ENCODE measurements around the gene GPSM3.

The GPSM3 gene

DNA sequence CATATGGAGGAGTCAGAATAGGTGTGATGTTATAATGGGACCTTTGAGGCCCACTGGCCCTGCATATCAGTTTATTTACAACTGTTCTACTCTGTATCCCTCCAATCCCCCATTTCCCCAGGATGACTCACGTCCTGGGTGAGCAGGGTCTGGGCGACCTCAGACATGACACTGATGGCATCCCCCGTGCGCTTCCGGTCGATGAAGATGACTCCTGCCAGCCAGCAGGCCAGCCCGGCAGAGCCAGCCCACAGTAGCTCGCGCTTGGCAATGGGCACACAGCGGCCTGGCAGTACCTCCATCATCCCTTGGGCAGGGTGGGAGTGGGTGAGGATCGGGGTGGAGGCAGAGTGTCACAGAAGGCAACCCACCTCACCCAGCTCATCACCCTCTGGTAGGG is 22.1 kb downstream of the GPSM3 start:
- no peak for FAIRE-seq

DNA sequence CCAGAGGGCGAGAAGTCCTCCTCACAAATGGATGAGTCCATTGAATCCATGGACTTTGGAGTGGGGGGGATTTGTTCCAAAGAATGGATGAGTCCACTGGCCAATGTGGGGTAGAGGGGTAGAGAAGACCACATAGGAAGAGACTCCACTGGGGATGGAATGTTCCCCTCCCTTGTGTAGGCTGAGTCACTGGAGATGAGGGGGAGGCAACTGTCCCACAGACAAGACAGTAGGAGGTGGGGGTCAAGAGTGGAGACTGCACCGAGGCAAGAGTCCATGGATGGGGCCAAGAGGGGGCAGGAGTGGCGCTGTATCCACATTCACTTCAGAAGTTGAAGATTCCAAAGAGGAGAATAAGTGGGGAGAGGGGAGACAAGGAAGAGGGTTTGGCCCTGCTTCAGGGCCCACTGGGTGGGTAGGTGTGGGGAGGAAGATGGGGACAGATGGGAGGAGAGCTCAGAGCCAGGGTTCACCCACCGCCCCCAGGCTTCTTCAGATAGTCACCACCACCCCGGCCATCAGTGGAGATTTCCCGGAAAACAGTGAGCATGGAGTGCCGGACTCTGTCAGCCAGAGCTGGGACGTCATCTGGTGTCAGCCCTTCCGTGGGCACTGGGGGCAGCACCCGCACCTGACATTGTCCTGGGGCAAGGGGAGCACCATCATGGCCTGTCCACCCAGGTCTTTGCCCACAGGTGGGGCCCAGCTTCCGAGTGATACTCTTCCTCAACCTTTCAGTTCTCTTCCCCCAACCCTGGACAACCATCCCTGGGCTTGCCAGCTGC is 23.4 kb downstream of the GPSM3 start:
- no peak for FAIRE-seq

DNA sequence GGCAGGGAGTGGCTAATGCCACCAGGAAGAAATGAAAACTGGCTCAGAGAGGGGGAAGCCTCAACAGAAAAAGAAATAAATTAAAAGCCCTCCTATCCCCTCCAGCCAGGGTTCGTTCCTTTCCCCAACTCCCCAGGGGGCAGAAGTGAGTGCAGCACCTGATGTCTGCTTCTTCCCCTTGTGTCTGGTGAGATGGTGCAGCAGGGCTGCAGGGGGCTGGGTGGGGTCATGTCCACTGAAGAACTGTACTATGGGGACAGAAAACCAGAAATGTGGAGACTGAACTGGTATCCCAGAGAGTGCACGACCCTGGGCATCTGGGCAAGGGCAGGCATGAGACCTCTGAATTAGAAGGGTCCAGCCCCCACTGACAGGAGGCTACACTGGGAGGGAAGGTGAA is 24.1 kb downstream of the GPSM3 start:
- FAIRE-seq, result no peak

DNA sequence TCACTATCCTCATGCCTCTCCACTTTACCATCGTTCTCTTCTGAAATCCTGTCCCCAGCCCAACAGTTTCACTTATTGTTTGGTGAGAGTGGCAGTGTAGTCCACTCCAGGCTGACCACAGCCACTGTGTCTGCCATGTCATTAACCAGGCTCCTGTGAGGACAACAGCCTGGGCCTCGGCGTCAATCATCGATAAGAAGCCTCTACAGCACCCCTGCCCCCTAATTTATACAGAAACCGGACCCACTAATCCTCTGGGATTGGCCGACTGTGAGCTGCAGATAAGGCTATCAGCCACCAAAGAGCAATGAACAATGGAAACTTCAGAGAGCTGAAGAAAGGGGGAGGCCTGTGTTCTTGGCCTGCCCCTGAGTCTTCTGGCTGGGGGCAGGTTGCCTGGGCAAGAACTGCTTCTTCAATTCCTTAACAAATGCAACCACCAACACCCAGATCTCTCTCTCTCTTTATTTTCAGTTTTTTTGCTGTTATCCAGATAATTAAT is 24.6 kb downstream of the GPSM3 start:
- FAIRE-seq, result no peak

DNA sequence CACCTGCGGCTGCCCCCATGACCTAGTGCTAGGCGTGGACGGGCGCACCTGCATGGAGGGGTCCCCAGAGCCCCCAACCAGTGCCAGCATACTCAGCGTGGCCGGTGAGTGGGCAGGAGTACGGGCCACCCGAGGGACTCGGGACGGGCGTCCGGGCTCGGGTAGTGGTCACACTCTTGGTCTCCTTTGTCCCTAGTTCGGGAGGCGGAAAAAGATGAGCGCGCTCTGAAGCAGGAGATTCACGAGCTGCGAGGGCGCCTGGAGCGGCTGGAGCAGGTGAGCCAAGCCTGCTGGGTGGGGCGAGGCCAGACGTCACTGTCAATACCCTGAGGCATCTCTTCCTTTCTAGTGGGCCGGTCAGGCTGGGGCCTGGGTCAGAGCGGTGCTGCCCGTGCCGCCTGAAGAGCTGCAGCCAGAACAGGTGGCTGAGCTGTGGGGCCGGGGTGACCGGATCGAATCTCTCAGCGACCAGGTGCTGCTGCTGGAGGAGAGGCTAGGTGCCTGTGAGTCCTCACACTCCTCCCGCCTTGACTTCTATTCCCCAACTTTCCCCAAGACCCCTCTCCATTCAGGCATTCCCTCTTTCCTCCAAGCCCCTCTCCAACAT is 25.2 kb downstream of the GPSM3 start:
- FAIRE-seq, result no peak

DNA sequence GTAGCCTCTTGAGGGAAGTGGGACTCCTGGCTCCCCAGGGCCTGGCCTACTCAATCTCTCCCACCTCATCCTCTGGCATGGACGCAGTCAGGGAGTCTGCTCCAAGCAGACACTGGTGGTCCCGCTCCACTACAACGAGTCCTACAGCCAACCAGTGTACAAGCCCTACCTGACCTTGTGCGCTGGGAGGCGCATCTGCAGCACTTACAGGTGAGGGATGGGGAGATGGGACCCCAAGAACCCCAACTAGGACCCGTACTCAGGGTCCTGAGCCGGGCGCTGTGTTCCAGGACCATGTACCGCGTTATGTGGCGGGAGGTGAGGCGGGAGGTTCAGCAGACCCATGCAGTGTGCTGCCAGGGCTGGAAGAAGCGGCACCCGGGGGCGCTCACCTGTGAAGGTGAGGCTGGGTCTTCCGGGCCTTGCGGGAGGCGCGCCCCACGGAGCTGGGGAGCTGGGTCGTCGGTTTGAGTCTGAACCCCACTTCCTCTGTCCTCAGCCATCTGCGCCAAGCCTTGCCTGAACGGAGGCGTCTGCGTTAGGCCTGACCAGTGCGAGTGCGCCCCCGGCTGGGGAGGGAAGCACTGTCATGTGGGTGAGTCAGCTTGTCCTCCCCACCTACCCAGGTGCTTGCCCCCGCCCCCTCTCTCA is 25.9 kb downstream of the GPSM3 start:
- no peak for FAIRE-seq

DNA sequence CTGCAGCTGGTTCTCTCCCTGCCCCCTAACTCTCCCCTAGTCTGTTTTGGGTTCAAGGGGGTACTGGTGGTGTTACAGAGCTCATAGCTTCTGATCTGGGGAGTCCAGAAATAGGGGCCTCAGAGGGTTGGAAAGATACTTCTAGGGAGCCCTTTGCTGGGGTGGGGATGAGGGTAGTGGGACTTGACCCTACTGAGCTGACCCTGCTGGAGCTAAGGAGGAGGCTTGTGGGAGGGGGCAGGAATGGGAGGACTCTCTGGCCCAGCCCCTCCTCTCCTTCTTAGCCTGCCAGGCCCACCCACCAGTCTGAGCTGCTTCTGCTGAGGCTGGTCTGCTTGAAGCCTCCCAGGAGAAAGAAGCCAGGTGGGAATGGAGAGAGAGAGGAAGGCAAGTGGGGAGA is 28.1 kb downstream of the GPSM3 start, which contains the start of gene EGFL8:
Gene EGFL8 (plus strand): TSS at position 301 of the 400 bp plus-strand sequence. CDS start 1,571 bp downstream, outside the sequence.
- no peak for FAIRE-seq

DNA sequence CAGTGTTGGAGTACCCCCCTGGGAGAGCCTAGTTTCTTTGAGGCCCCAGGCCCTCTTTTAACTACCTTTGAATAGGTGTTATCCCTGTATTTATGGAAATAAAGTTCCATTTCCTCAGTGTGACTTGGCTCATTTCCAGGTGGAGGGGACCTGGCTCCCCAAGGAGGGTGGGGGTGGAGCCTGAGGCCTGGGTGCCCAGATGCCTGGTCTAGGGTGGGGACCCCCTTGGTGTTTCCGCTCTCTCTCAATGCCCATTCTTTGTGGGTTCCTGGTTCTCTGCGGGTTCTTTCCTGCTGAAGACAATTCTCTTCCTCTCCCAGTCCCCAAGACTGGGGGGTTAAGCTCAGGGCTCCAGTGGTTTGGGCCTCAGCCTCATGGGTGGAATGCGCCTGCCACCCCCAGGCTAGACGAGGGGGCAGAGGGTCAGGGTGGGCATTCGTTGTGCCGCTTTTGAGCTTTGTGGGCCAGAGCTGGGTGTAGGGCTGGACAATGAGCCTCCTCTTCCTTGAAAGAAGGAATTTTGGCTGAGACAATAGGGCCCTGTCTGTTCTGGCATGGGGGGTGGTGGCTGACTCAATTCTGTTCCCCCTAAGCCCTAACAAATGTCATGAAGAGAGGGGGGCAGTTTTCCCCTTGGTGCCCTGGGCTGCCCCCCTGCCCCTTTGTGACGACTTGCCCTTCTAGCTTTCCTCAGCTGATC is 28.7 kb downstream of the GPSM3 start:
- FAIRE-seq, result no peak

DNA sequence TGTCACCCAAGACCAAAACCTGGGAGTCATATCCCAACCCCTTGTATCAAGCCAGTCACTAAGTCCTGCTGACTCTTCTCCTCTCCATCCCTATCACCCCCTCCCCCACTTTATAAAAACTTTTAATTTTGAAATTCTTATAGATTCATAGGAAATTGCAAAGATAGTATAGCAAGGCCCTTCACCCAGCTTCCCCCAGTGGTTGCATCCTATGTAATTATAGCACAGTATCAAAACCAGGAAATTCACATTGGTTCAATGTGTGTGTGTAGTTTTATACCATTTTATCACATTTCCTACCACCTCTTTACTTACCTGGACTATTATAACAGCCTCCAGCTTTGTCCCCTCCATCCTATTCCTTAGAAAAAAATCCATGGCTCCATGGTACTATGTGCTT is 34.4 kb downstream of the GPSM3 start:
- FAIRE-seq, result no peak

DNA sequence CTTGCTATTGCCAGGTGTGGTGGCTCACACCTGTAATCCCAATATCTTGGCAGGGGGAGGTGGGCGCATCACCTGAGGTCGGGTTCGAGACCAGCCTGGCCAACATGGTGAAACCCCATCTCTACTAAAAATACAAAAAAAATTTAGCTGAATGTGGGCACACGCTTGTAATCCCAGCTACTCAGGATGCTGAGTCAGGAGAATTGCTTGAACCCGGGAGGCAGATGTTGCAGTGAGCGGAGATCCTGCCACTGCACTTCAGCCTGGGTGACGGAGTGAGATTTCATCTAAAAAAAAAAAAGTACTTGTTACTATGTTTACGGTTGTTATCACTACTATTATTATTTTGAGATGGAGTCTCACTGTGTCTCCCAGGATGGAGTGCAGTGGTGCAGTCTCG is 35.6 kb downstream of the GPSM3 start:
- FAIRE-seq, result no peak

DNA sequence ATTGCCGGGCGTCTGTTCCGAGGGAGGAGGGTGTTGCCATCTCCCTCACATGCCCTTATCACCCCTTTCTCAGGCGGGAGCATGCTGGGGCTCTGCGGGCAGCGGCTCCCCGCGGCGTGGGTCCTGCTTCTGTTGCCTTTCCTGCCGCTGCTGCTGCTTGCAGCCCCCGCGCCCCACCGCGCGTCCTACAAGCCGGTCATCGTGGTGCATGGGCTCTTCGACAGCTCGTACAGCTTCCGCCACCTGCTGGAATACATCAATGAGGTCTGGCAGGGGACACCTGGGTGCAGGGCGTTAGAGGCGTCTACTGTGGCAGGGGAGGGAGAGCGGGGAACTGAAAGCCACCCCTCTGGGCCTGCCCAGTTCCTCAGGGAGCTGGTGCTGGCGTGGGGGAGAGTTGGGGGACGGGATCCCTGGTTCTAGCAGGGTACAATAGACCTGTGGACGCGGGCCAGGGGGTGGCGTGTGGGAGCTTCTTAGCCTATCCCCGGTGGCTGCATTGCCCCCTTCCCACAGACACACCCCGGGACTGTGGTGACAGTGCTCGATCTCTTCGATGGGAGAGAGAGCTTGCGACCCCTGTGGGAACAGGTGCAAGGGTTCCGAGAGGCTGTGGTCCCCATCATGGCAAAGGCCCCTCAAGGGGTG is 37.8 kb downstream of the GPSM3 start:
- FAIRE-seq, result no peak

DNA sequence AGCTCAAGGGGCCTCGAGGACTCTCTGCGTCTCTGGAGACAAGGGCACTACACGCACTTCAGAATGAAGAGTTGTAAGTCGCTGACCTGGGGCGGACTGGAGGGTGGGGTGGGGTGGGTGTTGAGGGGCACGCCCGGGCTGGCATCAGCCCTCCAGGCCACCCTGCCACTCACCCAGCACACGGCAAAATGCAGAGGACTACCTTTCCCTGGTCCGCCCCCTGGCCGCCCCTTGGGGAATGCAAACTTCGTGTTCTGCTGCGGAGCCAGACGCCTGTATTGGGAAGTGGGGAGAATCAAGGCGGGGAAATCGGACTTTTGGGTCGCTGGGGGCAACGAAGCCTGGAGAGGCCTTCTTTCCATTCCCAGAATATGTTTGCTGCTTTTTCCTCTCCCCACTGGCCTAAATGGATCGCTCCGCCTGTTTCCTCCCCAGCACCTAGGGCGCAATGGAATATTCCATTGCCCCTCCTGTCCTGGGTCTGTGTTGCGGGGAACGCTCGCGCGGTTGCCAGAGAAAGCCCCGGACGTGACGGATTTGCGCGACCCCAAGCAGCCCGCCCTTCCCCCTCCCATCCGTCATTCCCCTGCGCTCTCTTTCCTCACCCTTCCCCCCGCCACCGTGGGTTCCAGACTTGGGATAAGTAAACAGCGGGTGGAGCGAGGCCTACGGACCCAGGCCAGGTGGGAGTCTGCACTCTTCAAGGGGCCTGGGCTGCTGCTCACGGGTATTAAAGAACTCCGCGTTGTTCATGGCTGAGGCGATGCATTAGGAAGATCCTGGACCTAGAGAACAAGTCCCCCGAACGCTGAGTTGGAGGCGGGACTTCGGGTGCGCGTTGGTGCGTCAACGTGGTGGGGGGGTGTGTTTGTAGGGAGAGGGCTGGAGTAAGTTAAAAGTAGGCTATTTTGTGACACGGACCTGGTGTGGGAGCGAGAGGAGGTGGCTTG is 38.6 kb downstream of the GPSM3 start, which contains the start of gene PPT2:
Gene PPT2 (plus strand): TSS at position 578 of the 950 bp plus-strand sequence. CDS start 454 bp downstream, outside the sequence.
- FAIRE-seq, result no peak

DNA sequence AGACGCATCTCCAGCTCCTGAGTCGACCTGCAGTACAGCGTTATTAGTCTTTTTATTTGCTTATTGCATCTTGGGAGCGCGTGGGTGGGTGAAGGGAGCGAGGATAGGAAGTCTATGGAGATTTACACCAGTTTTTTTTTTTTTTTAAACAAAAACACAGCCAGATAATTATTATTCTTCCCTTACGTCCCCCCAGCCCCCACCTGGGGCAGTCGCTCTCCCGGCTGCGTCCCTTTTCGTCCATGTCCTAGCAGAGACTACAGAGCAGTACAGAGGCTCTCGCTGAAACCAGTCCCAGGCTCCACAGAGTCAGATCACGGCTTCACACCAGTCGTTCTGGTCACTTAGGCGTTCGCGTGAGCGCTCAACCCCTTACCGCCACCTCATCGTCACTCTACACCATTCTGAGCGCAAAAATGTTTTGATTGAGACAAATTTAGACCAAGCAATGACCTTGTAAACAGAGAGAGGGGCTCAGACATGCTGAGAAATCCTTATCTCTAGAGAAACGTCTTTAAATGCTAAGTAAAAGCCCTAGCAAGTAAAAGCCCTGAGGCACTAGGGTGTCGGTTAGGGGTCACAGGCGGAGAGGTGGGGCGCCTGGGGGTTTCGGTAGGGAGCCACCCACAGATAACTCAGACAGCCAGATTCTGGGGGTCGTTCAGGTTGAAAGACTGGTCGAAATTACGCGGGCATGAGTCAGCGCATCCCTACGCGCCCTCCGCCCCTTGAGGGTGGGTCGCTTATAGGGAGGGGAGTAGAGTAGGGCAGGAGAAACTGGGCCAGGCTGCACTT is 39.5 kb downstream of the GPSM3 start:
- no peak for FAIRE-seq

DNA sequence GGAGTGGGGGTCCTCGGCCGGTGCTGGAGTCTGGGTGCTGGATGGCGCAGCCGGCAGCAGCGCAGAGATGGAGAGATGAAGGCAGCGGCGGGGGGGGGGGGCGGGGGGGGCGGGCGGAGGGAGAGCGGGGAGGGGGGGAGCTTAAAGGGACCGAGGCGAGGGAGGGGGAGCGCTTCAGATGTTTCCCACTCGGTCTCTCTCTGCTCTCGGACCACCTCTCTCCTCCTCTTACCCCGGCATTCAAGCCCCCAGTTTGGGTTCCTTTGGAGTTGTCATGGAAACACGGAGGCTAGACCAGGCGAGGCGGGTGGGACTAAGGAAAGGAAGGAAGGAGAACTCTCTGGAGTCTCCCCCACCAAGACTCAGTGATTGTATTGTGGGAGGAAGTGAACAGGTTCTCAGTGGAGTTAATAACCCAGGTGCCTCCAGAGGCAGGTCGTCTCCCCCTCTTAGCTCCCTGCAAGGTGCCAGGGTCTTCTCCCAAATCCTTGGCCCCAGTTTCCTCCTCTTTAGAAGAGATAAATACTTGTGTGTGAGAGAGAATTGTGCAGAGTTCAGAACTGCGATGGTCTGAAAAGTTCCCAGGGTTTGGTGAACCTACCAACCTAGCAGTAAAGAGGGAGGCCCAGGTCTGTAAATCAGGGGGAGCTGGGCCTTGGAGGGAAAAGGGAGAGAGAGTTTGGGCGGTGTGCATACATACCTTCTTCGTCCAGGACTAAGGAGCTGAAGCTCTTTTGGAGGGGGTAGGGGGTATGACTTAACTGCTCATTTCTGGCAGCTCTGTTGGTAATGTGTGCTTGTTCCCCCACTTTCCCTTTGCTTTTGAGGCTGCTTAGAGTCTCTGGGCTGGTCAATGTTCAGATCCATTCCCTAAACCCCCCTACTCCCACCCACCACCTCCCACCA is 40.3 kb downstream of the GPSM3 start, which contains the start of gene PRRT1:
Gene PRRT1 (minus strand): TSS at position 77 of the 906 bp plus-strand sequence. CDS start 112 bp downstream, outside the sequence.
- no peak for FAIRE-seq

DNA sequence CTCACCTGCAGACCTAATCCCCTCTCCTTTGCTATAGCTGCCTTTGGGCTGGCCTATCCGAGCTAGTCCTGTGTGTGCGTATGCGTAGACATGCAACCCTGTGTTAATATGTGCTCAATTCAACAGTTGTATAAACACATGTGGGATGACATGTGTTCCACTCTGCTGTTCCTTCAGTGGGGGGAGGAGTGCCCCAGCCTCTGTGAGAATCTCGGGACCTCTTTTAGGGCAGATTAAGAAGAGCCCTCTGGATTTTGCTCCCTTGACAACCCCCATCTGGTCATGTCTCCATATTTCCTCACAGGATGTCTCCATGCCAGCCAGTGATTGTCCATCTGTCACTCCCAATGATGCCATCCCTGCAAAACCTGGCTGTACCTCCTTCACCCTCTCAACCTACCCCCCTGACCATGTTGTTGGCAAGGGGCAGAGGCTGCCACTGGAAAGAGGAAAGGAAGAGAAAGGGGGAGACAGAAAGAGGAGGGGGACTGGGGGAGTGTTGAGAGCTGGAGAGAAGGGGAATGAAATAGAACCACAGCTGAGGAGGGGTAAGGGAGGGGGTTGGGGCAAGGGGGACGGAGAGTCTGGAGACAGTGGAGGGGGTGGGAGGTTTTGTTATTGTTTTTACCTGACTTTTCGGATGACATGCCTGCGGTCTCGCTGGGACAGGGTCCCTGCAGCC is 41.1 kb downstream of the GPSM3 start:
- no peak for FAIRE-seq

DNA sequence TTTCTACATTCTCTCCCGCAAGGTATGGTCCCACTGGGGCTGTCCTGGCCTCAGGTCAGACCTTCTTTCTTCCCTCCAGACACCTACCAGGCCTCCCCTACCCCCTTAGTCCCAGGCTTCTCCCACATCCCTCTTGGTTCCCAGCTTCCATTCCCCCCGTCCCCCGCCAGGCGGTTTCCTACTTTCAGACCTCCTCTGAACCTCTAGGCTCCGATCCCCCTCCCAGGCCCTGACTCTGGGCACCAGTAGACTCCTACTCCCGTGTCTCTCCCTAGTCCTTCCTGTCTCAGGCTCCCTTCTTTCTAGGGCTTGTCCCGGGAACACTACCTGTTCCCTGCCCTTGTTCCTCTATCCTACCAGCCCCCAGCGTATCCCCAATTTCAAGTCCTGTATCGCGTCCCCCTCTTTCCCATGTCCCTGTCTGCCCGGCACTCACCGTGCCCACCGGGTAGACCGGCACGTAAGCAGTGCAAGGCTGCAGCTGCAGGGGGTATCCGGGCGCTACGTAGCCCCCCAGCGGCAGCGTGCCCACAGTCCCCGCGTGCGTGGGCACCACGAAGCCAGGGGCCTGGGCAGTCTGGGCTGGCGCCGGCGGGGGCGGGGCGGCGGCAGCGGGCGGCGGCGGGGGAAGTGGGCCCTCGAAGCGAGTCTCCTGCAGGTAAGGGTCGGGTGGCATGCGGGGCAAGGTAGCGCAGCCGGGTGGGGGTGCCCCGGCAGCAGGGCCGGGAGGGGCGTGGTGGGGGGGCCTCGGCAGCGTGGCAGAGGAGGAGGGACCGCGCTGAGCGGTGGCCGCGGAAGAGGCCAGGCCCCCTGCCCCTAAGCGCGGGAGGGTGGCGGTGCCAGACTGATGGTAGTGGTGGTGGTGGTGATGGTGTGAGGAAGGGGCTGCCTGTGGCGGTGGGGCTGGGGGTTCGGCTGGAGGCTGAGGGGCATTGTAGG is 42.2 kb downstream of the GPSM3 start:
- FAIRE-seq, result no peak

DNA sequence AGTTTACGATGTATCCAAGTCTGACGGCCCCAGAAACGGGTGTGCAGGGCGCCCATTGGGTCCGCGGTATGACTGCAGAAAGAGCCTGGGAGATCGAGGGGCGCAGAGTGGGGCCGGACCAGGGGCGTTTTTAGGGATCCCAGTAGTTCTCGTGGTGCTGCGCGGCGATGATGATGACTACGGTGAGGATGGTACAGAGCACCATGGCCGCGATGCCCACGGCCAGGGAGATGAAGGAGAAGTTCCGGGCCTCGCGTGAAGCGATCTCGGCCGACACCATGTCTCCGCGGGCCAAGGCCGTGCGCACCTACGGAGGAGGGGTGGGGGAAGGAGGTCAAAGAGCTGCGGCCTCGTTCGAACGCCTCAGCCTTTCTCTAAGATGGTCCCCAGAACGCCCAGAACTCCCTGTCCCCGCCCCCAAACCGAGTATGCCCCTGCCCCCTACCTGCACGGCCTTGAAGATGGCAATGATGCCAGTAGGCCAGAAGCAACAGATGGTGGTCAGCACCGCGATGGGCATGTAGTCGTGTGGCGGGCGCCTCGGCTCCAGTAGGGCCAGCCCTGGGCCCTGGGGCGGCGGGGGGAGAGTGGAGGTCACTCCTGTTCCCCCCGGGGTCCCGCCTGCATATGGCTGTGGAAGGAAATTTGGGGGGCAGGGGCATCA is 43.2 kb downstream of the GPSM3 start:
- FAIRE-seq, result no peak
